Prostate gland (tissue), 2 donors: Measurements from ENCODE around the gene JUN. TPM values are rescaled to one million over a fixed set of nuclear protein-coding genes. Genes with fewer than 3 reads are reported as not detected.

Experiments used
- DNase-seq: peaks from one replicate; pipeline ENCODE4 v3.0.0-alpha.2; 2019; ENCODE audit warnings: low spot score
- H3K27ac ChIP-seq, 2 donors: fragments of 200-600 bp; sonication (generic); 2 replicates each; pipeline ENCODE4 v1.5.1; 2017 to 2019
- H3K27me3 ChIP-seq: fragments of 200-600 bp; sonication (generic); replicated peaks from 2 replicates; pipeline ENCODE4 v1.5.1; 2019; ENCODE audit not compliant: insufficient read depth
- H3K36me3 ChIP-seq, 2 donors: fragments of 200-600 bp; sonication (generic); 1 replicate in 1 of 2; 2 replicates in 1 of 2; pipeline versions ENCODE4 v1.5.1 to v1.8.1; 2017 to 2019
- H3K4me1 ChIP-seq: fragments of 200-600 bp; sonication (generic); replicated peaks from 2 replicates; pipeline ENCODE4 v1.5.1; 2019
- H3K4me3 ChIP-seq, 2 donors: fragments of 200-600 bp; sonication (generic); 2 replicates each; pipeline ENCODE4 v1.5.1; 2017 to 2019
- H3K9me3 ChIP-seq: fragments of 200-600 bp; sonication (generic); 2 replicates; pipeline ENCODE4 v1.5.1; 2017
- POLR2A ChIP-seq: fragments of 450-650 bp; IDR thresholded peaks from one replicate; pipeline ENCODE4 v1.6.1; 2016; ENCODE audit warnings: antibody characterized with exemption, mild to moderate bottlenecking
- POLR2AphosphoS5 ChIP-seq: sonication (generic); formaldehyde crosslinking; IDR thresholded peaks from one replicate; pipeline ENCODE4 v1.6.1; 2017; ENCODE audit warnings: antibody characterized with exemption
- WGBS: methylation state at CpG from one replicate; pipeline ENCODE4 v1.1.5; 2018; 5-methylcytosine and 5-hydroxymethylcytosine counted together
- intact Hi-C: fragments of 100-400 bp; cut with DNase I; formaldehyde crosslinking; loops from one replicate; pipeline ENCODE4 v1.14.2; 2022
- total RNA-seq, 2 donors: library from RNA; depleted of rRNA; stranded (reverse); fragments of >200 nt; gene quantifications; one replicate each; pipeline ENCODE4 v1.1.0, GENCODE V29; 2016
- TF ChIP-seq, protein P1 (sequence below), 4 experiments: fragments of 200-600 bp in 2 of 4; fragments of 450-650 bp in 2 of 4; sonication (generic) in 2 of 4; IDR thresholded peaks; 1 replicate in 3 of 4; 2 replicates in 1 of 4; pipeline ENCODE4 v1.5.1; 2016 to 2019; ENCODE audit warnings: antibody characterized with exemption in 4 of 4, mild to moderate bottlenecking in 2 of 4, moderate library complexity in 2 of 4

The JUN gene
- total RNA-seq, 2 donors from 2014 or later = 154 to 303 TPM

- peak overlapping the region; percentile 99 to 100 for H3K27ac ChIP-seq
- H3K4me1 ChIP-seq = no peaks in the 10 kb centered on the region
- TF ChIP-seq, protein P1, sequence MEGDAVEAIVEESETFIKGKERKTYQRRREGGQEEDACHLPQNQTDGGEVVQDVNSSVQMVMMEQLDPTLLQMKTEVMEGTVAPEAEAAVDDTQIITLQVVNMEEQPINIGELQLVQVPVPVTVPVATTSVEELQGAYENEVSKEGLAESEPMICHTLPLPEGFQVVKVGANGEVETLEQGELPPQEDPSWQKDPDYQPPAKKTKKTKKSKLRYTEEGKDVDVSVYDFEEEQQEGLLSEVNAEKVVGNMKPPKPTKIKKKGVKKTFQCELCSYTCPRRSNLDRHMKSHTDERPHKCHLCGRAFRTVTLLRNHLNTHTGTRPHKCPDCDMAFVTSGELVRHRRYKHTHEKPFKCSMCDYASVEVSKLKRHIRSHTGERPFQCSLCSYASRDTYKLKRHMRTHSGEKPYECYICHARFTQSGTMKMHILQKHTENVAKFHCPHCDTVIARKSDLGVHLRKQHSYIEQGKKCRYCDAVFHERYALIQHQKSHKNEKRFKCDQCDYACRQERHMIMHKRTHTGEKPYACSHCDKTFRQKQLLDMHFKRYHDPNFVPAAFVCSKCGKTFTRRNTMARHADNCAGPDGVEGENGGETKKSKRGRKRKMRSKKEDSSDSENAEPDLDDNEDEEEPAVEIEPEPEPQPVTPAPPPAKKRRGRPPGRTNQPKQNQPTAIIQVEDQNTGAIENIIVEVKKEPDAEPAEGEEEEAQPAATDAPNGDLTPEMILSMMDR (IDR thresholded peaks at IDR 0.05) = no peak
- TF ChIP-seq POLR2A (no peak), POLR2AphosphoS5 (peak; percentile 76)
- H3K36me3 ChIP-seq = no peaks in the 10 kb centered on the region
- no peak overlapping the region for H3K4me3 ChIP-seq
- H3K27me3 ChIP-seq = no peaks in the 10 kb centered on the region
- no peaks in the 10 kb centered on the region for H3K9me3 ChIP-seq
- intact Hi-C loops = loop anchor here (5.0 to 10.0 kb wide), 4 partner anchors 37 to 815 kb away; no protein-coding TSS in a partner anchor
- 14% methylated on average over 4 of the region's 4 CpGs for WGBS
- peak; percentile 76 for DNase-seq
These were observed 4.0 kb downstream of the JUN start for GRCh38 chr1:58779801-58780382.

- Histone ChIP-seq H3K27ac (peak overlapping the region; percentile 99 to 100), H3K9me3 (no peaks in the 10 kb centered on the region), H3K4me1 (no peaks in the 10 kb centered on the region), H3K36me3 (no peaks in the 10 kb centered on the region), H3K4me3 (no peak overlapping the region), H3K27me3 (no peaks in the 10 kb centered on the region)
- WGBS = 65% methylated on average over 2 of the region's 2 CpGs
- TF ChIP-seq POLR2AphosphoS5 = no peak
- TF ChIP-seq, protein P1 (IDR thresholded peaks at IDR 0.05) = no peak
- no peak for TF ChIP-seq POLR2A
- intact Hi-C loops = no loop called here
- no peak for DNase-seq
These were observed 4.6 kb downstream of the JUN start for GRCh38 chr1:58779059-58779754.

GRCh38 chr1:58778385-58779000 is 5.4 kb downstream of the JUN start:
- H3K4me3 ChIP-seq = no peak overlapping the region
- no peak for DNase-seq
- no peaks in the 10 kb centered on the region for H3K36me3 ChIP-seq
- 91% methylated on average over 3 of the region's 3 CpGs for WGBS
- no peaks in the 10 kb centered on the region for H3K27me3 ChIP-seq
- peaks cover under 1% of the 10 kb centered on the region for H3K4me1 ChIP-seq
- H3K27ac ChIP-seq = no peak overlapping the region
- no peaks in the 10 kb centered on the region for H3K9me3 ChIP-seq
- intact Hi-C loops = no loop called here
- no peak for TF ChIP-seq POLR2A

DNA sequence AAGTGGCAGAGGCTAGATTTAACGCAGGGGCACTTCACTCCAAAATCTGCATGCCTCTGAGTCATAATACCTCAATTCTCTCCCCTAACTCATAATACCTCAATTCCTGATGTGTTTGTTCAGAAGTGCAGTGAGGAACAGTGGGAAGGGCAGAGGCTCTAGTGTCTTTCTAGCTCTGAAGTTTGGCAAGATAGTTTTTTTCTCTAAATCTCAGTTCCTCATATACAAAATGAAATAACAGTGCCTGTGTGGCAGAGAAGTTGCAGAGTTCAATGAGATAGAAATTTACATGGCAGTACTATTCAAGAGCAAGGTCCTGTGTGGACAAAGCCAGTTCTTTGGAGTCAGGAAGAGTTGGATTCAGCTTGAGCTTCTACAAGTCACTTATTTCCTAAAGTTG is 9.8 kb downstream of the JUN start:
- no peak for DNase-seq
- WGBS = 76% methylated on average over 1 of the region's 1 CpG
- Histone ChIP-seq H3K4me1 (peaks cover 6% of the 10 kb centered on the region), H3K9me3 (no peaks in the 10 kb centered on the region), H3K27ac (peak overlapping the region; percentile 74 to 81), H3K27me3 (no peaks in the 10 kb centered on the region), H3K4me3 (no peak overlapping the region), H3K36me3 (no peaks in the 10 kb centered on the region)
- TF ChIP-seq POLR2AphosphoS5 (no peak), POLR2A (no peak)
- TF ChIP-seq, protein P1 (IDR thresholded peaks at IDR 0.05) = no peak
- intact Hi-C loops = no loop called here

DNA sequence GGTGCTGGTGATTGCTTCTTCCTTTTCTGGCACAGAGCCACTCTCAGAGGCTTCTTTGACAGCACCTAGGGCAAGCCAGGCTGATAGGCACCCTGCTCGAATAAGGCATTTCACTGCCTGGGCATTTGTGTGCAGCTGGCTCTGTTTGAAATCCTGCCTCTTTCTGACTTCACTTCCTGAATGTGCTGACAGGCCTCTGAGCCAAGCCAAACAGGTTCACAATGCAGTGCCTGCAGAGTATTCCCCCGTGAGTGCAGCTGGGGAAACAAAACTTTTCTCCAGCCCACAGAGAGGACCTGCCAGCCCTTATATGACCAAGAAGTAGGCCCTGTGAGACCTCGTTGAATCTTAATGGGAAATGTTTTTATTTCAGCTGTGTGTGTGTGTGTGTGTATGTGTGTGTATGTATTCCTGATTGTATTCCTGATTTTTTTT is 10.4 kb downstream of the JUN start:
- 3% methylated on average over 3 of the region's 3 CpGs for WGBS
- intact Hi-C loops = no loop called here
- Histone ChIP-seq H3K27me3 (no peaks in the 10 kb centered on the region), H3K4me1 (peaks cover 6% of the 10 kb centered on the region), H3K9me3 (no peaks in the 10 kb centered on the region), H3K27ac (peak overlapping the region; percentile 74 to 81), H3K4me3 (no peak overlapping the region), H3K36me3 (no peaks in the 10 kb centered on the region)
- peak; percentile 74 for DNase-seq
- TF ChIP-seq POLR2AphosphoS5 = peak; percentile 89
- TF ChIP-seq, protein P1 (IDR thresholded peaks at IDR 0.05) = no peak
